NCI-H146 treated with DMSO at 0.1 percent for 48 hours (cell line): ENCODE data around the gene GGCX.

Source experiments
- DNase-seq: peaks from one replicate; lab custom pipeline; 2025; ENCODE audit not compliant: unreplicated experiment; lab: John Stamatoyannopoulos, UW

Gene GGCX

GRCh38 chr2:85522090-85522647 is 39.1 kb downstream of the GGCX start:
- no peak for DNase-seq

- no peak for DNase-seq
Observed at GRCh38 chr2:85516653-85517389, 44.5 kb downstream of the GGCX start.

- no peak for DNase-seq
Observed at GRCh38 chr2:85514323-85514722, 47.0 kb downstream of the GGCX start.

- DNase-seq = no peak
Observed at GRCh38 chr2:85511008-85511811, 50.1 kb downstream of the GGCX start.

- no peak for DNase-seq
Observed at GRCh38 chr2:85506768-85507181, 54.5 kb downstream of the GGCX start.

- DNase-seq = no peak
Observed at GRCh38 chr2:85505551-85506238, 55.6 kb downstream of the GGCX start.

- peak; percentile 59 for DNase-seq
Observed at GRCh38 chr2:85504778-85505261, 56.5 kb downstream of the GGCX start.

GRCh38 chr2:85503851-85504777 is 57.2 kb downstream of the GGCX start:
- DNase-seq = no peak

GRCh38 chr2:85503168-85503850 is 58.0 kb downstream of the GGCX start:
- no peak for DNase-seq

- DNase-seq = no peak
Observed at GRCh38 chr2:85502720-85503119, 58.6 kb downstream of the GGCX start.

- no peak for DNase-seq
Observed at GRCh38 chr2:85501248-85501647, 60.0 kb downstream of the GGCX start.

GRCh38 chr2:85497944-85498630 is 63.2 kb downstream of the GGCX start:
- no peak for DNase-seq

GRCh38 chr2:85496436-85496835 is 64.9 kb downstream of the GGCX start:
- no peak for DNase-seq
